HEK293T (cell line): ENCODE measurements around the gene TAF7.

Experiments
- ARNT ChIP-seq: fragments of 450-650 bp; IDR thresholded peaks from 2 replicates; pipeline ENCODE4 v1.6.1; 2017; ENCODE audit warnings: mild to moderate bottlenecking
- BHLHE40 ChIP-seq: fragments of 450-650 bp; IDR thresholded peaks from 2 replicates; pipeline ENCODE4 v1.6.1; 2016; ENCODE audit warnings: mild to moderate bottlenecking, moderate library complexity, borderline replicate concordance
- CTBP1 ChIP-seq: fragments of 450-650 bp; IDR thresholded peaks from 2 replicates; pipeline ENCODE4 v1.6.1; 2016; ENCODE audit warnings: borderline replicate concordance
- ELF4 ChIP-seq: fragments of 450-650 bp; IDR thresholded peaks from 2 replicates; pipeline ENCODE4 v1.6.1; 2017; ENCODE audit warnings: antibody characterized with exemption
- FOXA1 ChIP-seq: fragments of 450-650 bp; IDR thresholded peaks from 2 replicates; pipeline ENCODE4 v1.6.1; 2016; ENCODE audit warnings: mild to moderate bottlenecking
- FOXK2 ChIP-seq: fragments of 450-650 bp; IDR thresholded peaks from 2 replicates; pipeline ENCODE4 v1.6.1; 2016; ENCODE audit warnings: mild to moderate bottlenecking
- FOXM1 ChIP-seq: fragments of 450-650 bp; IDR thresholded peaks from 2 replicates; pipeline ENCODE4 v1.6.1; 2017; ENCODE audit warnings: mild to moderate bottlenecking, borderline replicate concordance
- HDGF ChIP-seq: fragments of 450-650 bp; IDR thresholded peaks from 2 replicates; pipeline ENCODE4 v1.6.1; 2017; ENCODE audit warnings: antibody characterized with exemption, borderline replicate concordance
- L3MBTL2 ChIP-seq: fragments of 450-650 bp; conservative IDR thresholded peaks from 2 replicates; pipeline ENCODE4 v1.6.1; 2016; ENCODE audit warnings: mild to moderate bottlenecking
- NFRKB ChIP-seq: fragments of 450-650 bp; IDR thresholded peaks from 2 replicates; pipeline ENCODE4 v1.6.1; 2016; ENCODE audit warnings: mild to moderate bottlenecking, moderate library complexity
- SP1 ChIP-seq: fragments of 450-650 bp; IDR thresholded peaks from 2 replicates; pipeline ENCODE4 v1.6.1; 2017
- TARDBP ChIP-seq: fragments of 450-650 bp; IDR thresholded peaks from 2 replicates; pipeline ENCODE4 v1.6.1; 2016
- ZNF384 ChIP-seq: fragments of 450-650 bp; IDR thresholded peaks from 2 replicates; pipeline ENCODE4 v1.6.1; 2016

DNA sequence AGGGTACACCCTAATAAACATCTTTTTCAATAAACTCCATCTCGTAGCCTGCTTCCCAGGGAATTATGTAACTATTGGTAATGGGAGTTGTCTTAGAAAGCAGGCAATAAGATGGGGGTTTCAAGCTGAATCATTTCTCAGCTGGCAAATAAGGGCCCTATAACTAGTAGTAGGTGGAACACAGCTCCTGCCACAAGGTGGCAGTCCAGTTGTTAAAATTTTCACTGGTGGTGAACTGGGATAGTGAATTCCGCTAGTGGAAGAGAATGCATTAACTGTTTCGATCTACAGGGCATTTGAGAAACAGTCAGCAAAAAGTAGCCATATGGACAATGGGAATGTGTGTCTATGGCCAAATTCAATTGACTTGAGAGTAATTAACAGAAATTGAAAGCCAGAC, 47.7 kb downstream of the TAF7 start:
- TF ChIP-seq HDGF: no peak
- no peak for TF ChIP-seq FOXM1
- no peak for TF ChIP-seq L3MBTL2
- TF ChIP-seq TARDBP: no peak
- TF ChIP-seq SP1: no peak
- no peak for TF ChIP-seq FOXK2
- TF ChIP-seq ARNT: no peak
- TF ChIP-seq BHLHE40: no peak
- TF ChIP-seq FOXA1: no peak
- TF ChIP-seq ELF4: no peak
- TF ChIP-seq ZNF384: no peak
- no peak for TF ChIP-seq CTBP1
- no peak for TF ChIP-seq NFRKB
